ENCODE measurements around the gene METRN. TPM values are rescaled to one million over a fixed set of nuclear protein-coding genes. Genes with fewer than 3 reads are reported as not detected.
"Not testable (repeated sequence)": the region's sequence is repeated elsewhere in the genome, so short reads cannot be mapped to it uniquely, and the experiment has no call there.

METRN gene
- total and polyA plus RNA-seq, 9 donors: 33.3 to 49.6 (median 35.6) TPM

DNA sequence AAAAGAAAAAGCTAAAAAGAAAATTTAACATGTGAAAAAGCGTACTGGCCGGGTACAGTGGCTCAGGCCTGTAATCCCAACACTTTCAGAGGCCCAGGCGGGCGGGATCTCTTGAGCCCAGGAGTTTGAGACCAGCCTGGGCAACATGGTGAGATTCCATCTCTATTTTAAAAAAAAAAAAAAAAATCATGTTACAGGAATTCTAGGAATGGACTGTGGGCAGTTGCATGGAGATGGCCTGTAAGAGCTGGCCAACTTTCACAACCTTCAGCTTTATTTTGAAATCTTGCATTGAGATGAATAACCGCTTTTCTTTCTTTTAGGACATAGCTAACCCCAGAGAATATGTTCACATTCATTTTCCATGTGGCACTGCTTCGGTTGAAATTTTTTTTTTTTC is 34.1 kb downstream of the METRN start:
- no peak overlapping the region for H3K27ac ChIP-seq (ENCODE audit: low read length)
- H3K4me1 ChIP-seq (ENCODE audit: control insufficient read depth, insufficient read depth, low read length): no peaks in the 10 kb centered on the region
- no peaks in the 10 kb centered on the region for H3K9me3 ChIP-seq (replicated peaks; ENCODE audit: control insufficient read depth, low read depth, low read length)
- WGBS (ENCODE audit: insufficient coverage): 93% methylated on average over 2 of the region's 6 CpGs
- DNase-seq: no peak
- H3K27me3 ChIP-seq (ENCODE audit: control insufficient read depth, insufficient read depth, low read length): peaks cover 29% of the 10 kb centered on the region
- no peak overlapping the region for H3K4me3 ChIP-seq (ENCODE audit: low read length)
- no peaks in the 10 kb centered on the region for H3K36me3 ChIP-seq (ENCODE audit: control insufficient read depth, insufficient read depth, low read length)

DNA sequence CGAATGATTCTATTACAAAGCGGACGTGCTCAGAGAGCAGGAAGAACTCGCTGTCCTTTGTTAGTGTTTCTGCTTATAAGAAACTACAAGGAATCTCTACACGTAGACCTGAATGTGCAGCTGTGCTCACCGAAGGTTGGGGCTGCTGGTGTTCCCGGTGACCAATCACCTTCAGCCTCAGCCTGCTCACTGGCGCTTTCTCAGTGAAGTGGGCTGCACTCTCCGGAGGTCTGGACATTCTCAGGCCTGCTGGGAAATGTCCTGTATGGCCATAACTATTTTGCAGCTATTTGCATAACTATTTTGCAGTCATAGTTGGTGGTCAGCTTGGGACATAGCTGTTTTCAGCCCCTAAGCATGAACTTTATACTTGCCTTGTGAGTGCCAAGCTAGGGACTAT is 35.6 kb downstream of the METRN start:
- Histone ChIP-seq H3K4me1 (ENCODE audit: control insufficient read depth, insufficient read depth, low read length) (no peaks in the 10 kb centered on the region), H3K27ac (ENCODE audit: low read length) (no peak overlapping the region), H3K4me3 (ENCODE audit: low read length) (no peak overlapping the region), H3K9me3 (replicated peaks; ENCODE audit: control insufficient read depth, low read depth, low read length) (no peaks in the 10 kb centered on the region), H3K27me3 (ENCODE audit: control insufficient read depth, insufficient read depth, low read length) (peaks cover 29% of the 10 kb centered on the region), H3K36me3 (ENCODE audit: control insufficient read depth, insufficient read depth, low read length) (no peaks in the 10 kb centered on the region)
- no peak for DNase-seq
- WGBS (ENCODE audit: insufficient coverage): 46% methylated on average over 8 of the region's 9 CpGs

DNA sequence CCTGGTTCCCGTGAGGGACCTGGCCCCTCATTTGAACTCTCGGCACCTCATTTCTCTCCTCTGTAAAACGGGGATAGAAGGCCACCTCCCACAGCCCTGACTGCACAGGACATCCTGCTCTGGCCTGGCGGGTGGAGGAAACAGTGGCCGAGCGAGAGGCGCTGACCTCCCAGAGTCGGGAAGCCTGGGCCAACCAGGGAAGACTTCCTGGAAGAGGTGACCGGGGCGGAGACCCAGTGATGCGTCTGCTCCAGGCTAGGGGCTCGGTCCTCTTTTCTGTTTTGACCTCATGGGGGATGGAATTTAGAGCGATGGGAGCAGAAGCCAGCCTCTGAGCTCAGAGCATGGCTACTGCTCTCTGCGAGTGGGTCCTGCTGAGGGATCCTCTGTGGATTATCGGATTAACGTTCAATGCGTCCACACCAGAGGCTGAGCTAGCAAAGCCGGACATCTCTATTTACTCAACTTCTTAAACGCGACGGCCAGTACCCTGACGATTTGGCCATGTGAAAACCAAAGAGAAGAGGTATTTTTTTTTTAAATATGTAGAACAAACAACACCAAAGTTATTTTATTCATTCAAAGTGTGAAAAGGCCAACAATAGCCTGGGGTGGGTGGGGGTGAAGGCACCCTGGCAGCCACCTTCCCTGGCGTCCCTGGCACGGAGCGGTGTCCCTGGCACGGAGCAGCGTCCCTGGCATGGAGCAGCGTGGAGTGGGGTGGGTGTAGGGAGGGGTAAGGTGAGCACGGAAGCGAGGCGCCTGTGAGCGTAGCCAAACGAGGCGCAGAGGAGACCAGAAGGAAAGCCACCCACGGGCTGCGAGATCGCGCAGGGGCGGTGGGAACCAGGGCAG is 36.5 kb downstream of the METRN start:
- Histone ChIP-seq H3K27ac (ENCODE audit: low read length) (no peak overlapping the region), H3K4me3 (ENCODE audit: low read length) (no peak overlapping the region), H3K4me1 (ENCODE audit: control insufficient read depth, insufficient read depth, low read length) (no peaks in the 10 kb centered on the region), H3K36me3 (ENCODE audit: control insufficient read depth, insufficient read depth, low read length) (no peaks in the 10 kb centered on the region), H3K9me3 (replicated peaks; ENCODE audit: control insufficient read depth, low read depth, low read length) (no peaks in the 10 kb centered on the region), H3K27me3 (ENCODE audit: control insufficient read depth, insufficient read depth, low read length) (peaks cover 28% of the 10 kb centered on the region)
- no peak for DNase-seq
- 58% methylated on average over 30 of the region's 39 CpGs for WGBS (ENCODE audit: insufficient coverage)

DNA sequence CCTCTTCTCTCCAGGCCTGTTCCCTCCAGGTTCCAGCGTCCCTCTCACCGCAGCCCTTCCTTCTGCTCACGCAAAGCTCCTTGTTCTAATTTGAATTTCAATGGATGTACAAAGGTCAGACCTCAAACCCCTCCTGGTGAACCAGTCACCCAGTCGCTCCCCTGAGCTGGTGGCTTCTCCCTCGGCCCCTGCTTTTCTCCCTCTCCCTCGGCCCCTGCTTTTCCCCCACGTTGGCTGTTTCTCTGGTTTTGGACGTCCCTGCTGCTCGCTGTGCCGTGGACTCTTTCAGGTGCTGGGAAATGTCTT is 37.0 kb downstream of the METRN start:
- Histone ChIP-seq H3K36me3 (ENCODE audit: control insufficient read depth, insufficient read depth, low read length) (no peaks in the 10 kb centered on the region), H3K4me1 (ENCODE audit: control insufficient read depth, insufficient read depth, low read length) (no peaks in the 10 kb centered on the region), H3K9me3 (replicated peaks; ENCODE audit: control insufficient read depth, low read depth, low read length) (no peaks in the 10 kb centered on the region), H3K4me3 (ENCODE audit: low read length) (no peak overlapping the region), H3K27me3 (ENCODE audit: control insufficient read depth, insufficient read depth, low read length) (peaks cover 28% of the 10 kb centered on the region), H3K27ac (ENCODE audit: low read length) (no peak overlapping the region)
- 21% methylated on average over 5 of the region's 10 CpGs for whole genome bisulfite sequencing (ENCODE audit: insufficient coverage)
- DNase-seq: no peak

DNA sequence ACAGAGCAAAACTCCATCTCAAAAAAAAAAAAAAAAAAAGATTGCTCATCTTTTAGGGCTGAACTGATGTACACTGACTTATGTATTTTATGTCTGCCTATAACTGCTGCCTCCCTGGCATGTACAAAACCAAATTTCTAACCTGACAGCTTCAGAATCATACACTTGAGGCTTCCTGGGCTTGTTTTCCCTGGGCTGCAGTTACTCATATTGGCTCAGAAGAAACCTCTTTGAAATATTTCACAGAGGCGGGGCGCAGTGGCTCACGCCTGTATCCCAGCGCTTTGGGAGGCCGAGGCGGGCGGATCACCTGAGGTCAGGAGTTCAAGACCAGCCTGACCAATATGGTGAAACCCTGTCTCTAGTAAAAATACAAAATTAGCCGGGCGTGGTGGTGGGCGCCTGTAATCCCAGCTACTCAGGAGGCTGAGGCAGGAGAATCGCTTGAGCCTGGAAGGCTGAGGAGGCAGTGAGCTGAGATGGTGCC is 39.2 kb downstream of the METRN start:
- not testable (repeated sequence) for H3K4me1 ChIP-seq (ENCODE audit: control insufficient read depth, insufficient read depth, low read length); DNase-seq; H3K27ac ChIP-seq (ENCODE audit: low read length)

DNA sequence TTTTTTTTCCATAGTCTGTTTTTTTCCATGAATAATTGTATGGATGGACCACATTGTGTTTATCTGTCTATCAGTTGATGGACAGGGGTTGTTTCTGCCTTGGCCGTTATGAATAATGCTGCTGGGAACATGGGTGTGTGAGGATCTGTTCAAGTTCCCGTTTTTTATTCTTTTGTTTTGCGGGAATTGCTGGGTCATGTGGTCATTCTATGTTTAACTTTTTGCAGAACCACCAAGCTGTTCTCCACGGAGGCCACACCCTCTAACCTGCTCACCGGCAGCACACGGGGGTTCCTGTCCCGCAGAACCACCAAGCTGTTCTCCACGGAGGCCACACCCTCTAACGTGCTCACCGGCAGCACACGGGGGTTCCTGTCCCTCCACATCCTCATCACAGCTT is 39.7 kb downstream of the METRN start:
- WGBS (ENCODE audit: insufficient coverage): 65% methylated on average over 8 of the region's 11 CpGs
- DNase-seq: peak; percentile 35
- H3K4me1 ChIP-seq (ENCODE audit: control insufficient read depth, insufficient read depth, low read length): no peaks in the 10 kb centered on the region
- H3K27me3 ChIP-seq (ENCODE audit: control insufficient read depth, insufficient read depth, low read length): peaks cover 24% of the 10 kb centered on the region
- no peaks in the 10 kb centered on the region for H3K36me3 ChIP-seq (ENCODE audit: control insufficient read depth, insufficient read depth, low read length)
- H3K4me3 ChIP-seq (ENCODE audit: low read length): no peak overlapping the region
- no peak overlapping the region for H3K27ac ChIP-seq (ENCODE audit: low read length)
- H3K9me3 ChIP-seq (replicated peaks; ENCODE audit: control insufficient read depth, low read depth, low read length): no peaks in the 10 kb centered on the region

More for the DNA sequence above, 39.2 kb downstream of the METRN start:
- H3K27me3 ChIP-seq (ENCODE audit: control insufficient read depth, insufficient read depth, low read length): peaks cover 25% of the 10 kb centered on the region
- H3K9me3 ChIP-seq (replicated peaks; ENCODE audit: control insufficient read depth, low read depth, low read length); H3K36me3 ChIP-seq (ENCODE audit: control insufficient read depth, insufficient read depth, low read length); H3K4me3 ChIP-seq (ENCODE audit: low read length): not testable (repeated sequence)
- WGBS (ENCODE audit: insufficient coverage): 78% methylated on average over 10 of the region's 11 CpGs

DNA sequence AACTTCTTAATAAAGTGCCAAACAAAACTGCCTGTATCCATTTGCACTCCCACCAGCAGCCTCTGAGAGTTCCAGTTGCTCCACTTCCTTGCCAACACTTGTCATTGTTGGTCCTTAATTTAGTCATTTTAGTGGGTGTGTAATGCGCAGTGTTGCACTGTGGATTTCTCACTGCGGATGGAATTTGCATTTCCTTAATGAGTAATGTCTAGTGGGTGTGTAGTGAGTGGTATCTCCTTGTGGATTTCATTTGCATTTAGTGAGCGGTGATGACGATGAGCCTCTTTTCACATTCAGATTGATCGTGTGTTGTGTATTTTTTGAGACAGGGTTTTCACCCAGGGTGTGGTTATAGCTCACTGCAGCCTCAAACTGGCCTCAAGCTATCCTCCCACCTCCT is 41.5 kb downstream of the METRN start:
- no peak for DNase-seq
- Histone ChIP-seq H3K36me3 (ENCODE audit: control insufficient read depth, insufficient read depth, low read length) (no peaks in the 10 kb centered on the region), H3K27ac (ENCODE audit: low read length) (no peak overlapping the region), H3K9me3 (replicated peaks; ENCODE audit: control insufficient read depth, low read depth, low read length) (no peaks in the 10 kb centered on the region), H3K4me3 (ENCODE audit: low read length) (no peak overlapping the region), H3K27me3 (ENCODE audit: control insufficient read depth, insufficient read depth, low read length) (peaks cover 16% of the 10 kb centered on the region), H3K4me1 (ENCODE audit: control insufficient read depth, insufficient read depth, low read length) (no peaks in the 10 kb centered on the region)
- WGBS (ENCODE audit: insufficient coverage): 100% methylated on average over 1 of the region's 5 CpGs

DNA sequence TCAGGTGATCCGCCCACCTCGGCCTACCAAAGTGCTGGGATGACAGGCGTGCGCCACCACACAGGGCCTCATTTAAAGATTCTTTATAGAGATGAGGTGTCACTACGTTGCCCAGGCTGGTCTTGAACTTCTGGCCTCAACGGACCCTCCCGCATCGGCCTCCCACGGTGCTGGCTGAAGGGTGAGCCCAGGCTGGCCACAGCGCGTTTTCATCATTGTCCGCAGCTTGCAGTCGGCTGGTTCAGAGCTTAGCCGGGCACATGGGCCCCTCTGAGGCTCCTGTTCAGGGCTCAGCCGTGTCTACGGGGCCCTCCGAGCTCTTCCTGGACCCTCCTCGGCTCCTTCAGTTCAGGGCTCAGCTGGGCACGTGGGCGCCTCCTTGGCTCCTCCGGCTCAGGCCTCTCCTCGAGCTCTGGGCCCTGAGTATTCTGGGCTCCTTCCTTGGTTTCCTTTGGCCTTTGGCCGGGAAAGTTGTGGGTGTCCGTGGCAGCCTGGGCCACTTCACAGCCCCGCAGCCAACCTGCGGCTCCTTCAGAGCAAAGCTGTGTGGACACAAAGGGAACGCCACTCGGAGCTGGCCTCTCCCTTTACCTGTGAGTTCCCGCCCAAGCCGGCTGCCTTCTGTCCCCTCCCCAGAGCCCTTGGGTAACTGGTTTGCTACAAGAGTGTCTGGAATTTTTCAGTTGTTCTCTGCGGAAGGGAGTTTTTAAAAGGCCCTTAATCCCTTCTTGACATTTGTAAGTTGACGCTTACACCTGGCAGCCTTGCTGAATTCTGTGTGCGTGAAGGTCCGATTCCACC is 44.4 kb downstream of the METRN start:
- H3K9me3 ChIP-seq (replicated peaks; ENCODE audit: control insufficient read depth, low read depth, low read length): no peaks in the 10 kb centered on the region
- H3K27ac ChIP-seq (ENCODE audit: low read length): no peak overlapping the region
- no peaks in the 10 kb centered on the region for H3K36me3 ChIP-seq (ENCODE audit: control insufficient read depth, insufficient read depth, low read length)
- H3K27me3 ChIP-seq (ENCODE audit: control insufficient read depth, insufficient read depth, low read length): peaks cover 4% of the 10 kb centered on the region
- H3K4me1 ChIP-seq (ENCODE audit: control insufficient read depth, insufficient read depth, low read length): no peaks in the 10 kb centered on the region
- no peak overlapping the region for H3K4me3 ChIP-seq (ENCODE audit: low read length)
- 75% methylated on average over 31 of the region's 34 CpGs for WGBS (ENCODE audit: insufficient coverage)
- no peak for DNase-seq

DNA sequence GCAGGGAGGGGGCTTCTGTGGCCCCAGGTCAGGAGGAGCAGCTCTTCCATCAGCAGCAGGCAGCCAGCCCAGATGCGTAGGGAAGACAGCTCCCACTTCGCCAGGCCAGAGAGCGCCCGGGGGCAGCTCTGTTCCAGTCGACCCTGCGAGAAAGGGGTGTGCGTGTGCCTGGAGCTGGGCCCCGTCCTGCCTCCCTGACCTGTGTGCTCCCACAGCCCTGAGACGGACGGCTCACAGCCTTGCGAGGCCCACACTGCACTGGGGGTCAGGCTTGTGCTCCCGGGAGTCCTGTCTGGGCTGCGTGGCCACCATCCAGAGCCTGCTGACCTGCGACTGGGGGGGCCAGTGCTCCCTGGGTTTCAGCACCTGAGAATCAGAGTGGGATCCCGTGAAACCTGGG is 45.1 kb downstream of the METRN start:
- no peaks in the 10 kb centered on the region for H3K4me1 ChIP-seq (ENCODE audit: control insufficient read depth, insufficient read depth, low read length)
- no peak overlapping the region for H3K4me3 ChIP-seq (ENCODE audit: low read length)
- no peak for DNase-seq
- H3K27me3 ChIP-seq (ENCODE audit: control insufficient read depth, insufficient read depth, low read length): peaks cover 4% of the 10 kb centered on the region
- no peak overlapping the region for H3K27ac ChIP-seq (ENCODE audit: low read length)
- 50% methylated on average over 15 of the region's 15 CpGs for WGBS (ENCODE audit: insufficient coverage)
- H3K36me3 ChIP-seq (ENCODE audit: control insufficient read depth, insufficient read depth, low read length): no peaks in the 10 kb centered on the region
- H3K9me3 ChIP-seq (replicated peaks; ENCODE audit: control insufficient read depth, low read depth, low read length): no peaks in the 10 kb centered on the region

DNA sequence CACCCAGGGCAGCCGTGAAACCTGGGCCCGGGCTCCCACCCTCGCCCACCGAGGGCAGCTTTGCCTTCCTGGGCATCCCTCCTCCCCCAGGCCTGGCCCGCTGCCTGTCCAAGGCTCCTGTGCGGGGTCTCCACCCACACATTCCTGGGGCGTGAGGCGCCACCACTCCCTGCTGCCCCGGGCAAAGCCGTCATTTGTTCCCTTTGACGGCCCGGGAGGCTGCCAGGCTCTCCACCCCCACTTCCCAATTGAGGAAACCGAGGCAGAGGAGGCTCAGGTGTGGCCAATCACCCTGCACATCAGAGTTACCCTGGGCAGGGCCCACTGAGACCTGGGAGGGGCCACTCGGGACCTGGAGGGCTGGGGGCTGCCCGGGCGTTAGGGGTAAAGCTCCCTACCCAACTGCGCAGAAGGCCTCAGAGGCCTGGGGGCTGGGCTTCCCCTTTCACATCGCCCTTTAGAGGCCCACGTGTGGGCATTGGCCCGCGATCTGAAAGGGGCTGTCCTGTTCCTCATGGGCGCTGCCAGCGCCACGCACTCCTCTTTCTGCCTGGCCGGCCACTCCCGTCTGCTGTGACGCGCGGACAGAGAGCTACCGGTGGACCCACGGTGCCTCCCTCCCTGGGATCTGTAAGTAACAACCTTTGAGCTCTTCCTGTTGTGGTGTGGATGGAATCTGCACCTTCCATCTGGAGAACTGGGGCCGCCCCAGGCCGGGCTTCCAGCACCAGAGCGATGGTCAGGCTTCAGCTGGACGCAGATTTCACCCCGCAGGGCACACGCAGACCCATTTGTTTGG is 45.8 kb downstream of the METRN start, which contains the start of gene MSLN:
Gene MSLN, plus strand, starts transcription at position 190 of the 799 bp plus-strand sequence. CDS start 1,947 bp downstream, outside the sequence.
- no peaks in the 10 kb centered on the region for H3K4me1 ChIP-seq (ENCODE audit: control insufficient read depth, insufficient read depth, low read length)
- H3K36me3 ChIP-seq (ENCODE audit: control insufficient read depth, insufficient read depth, low read length): no peaks in the 10 kb centered on the region
- DNase-seq: no peak
- peaks cover 4% of the 10 kb centered on the region for H3K27me3 ChIP-seq (ENCODE audit: control insufficient read depth, insufficient read depth, low read length)
- no peaks in the 10 kb centered on the region for H3K9me3 ChIP-seq (replicated peaks; ENCODE audit: control insufficient read depth, low read depth, low read length)
- 77% methylated on average over 28 of the region's 37 CpGs for WGBS (ENCODE audit: insufficient coverage)
- no peak within 1 kb of the TSS for H3K4me3 ChIP-seq (ENCODE audit: low read length)
- no peak within 1 kb of the TSS for H3K27ac ChIP-seq (ENCODE audit: low read length)

Data from muscle of leg (tissue), 11 donors.